HG03571 (cell line): ENCODE measurements around the gene CRCP.
A peak's percentile ranks its signal among the peaks of the same experiment; 100 is the strongest.
"Not testable (repeated sequence)": the region's sequence is repeated elsewhere in the genome, so short reads cannot be mapped to it uniquely, and the experiment has no call there.

Source experiments
- ATAC-seq: cut with Tn5 transposase; IDR thresholded peaks from one replicate; pipeline ENCODE4 v1.9.1; 2021; ENCODE audit not compliant: unreplicated experiment

The CRCP gene

DNA sequence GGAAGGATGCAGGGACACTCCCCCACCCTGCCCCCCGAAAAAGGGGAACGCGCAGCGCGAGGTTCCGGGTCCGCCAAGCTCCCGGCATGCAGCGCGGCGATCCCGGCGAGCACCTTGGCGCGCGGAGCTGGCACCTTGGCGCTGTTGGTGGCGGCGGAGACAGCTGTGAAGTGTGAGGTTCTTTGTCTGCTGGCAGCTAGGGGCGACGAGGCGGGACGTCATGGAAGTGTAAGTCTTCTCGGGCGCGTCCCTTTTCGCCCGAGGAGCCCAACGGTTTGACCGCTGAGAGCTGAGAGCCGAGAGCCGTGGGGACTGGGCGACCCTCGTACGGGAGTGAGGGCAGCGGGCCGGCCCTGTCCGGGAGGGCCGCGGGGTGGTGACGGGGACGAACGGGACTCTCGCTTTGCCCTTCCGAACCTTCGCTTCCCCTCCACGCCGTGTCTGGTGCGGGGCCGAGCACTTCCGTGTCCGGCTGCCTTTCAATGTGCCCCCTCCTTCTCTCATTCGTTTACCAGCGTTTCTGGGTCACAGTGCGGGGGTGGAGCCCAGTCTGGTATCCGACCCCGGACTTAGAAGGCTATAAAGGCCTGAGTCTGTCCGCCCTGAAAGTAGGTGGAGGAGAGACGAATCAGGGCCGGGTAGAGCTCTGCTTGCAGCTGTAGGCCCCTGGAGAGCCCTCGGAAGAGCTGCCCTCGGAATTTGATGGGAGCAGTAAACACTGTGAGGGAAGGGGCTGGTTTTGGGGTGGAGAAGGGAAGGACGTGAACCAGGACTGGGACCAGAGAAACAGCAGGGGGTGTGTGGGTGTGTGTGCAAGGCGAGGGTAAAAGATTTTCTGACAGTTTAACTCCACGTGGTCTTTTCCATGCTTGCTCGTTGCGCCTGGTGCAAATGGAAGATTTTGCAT is at the start of gene CRCP:
CRCP (plus strand) TSS at position 105 of the 907 bp plus-strand sequence; CDS start at position 221, 116 bp downstream.
- ATAC-seq = peak; percentile 89

DNA sequence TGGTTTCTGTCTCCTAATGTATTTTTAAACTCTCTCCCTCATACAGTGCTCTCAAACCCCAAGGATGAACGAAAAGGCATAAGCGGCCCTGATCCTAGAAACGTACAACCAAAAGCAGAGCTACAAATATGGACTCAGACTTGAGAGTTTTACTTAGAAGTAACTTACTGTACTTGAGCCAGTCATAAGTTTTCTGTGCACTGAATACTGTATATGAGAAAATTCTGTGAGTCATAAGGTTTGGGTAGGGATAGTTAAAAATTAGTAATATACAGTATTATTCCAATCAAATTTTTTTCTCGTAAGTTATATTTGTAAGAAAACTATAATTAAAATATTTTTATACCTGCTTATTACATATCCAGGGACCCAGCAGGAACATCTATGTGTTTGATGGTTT is 44.9 kb upstream of the CRCP start:
- no peak for ATAC-seq

DNA sequence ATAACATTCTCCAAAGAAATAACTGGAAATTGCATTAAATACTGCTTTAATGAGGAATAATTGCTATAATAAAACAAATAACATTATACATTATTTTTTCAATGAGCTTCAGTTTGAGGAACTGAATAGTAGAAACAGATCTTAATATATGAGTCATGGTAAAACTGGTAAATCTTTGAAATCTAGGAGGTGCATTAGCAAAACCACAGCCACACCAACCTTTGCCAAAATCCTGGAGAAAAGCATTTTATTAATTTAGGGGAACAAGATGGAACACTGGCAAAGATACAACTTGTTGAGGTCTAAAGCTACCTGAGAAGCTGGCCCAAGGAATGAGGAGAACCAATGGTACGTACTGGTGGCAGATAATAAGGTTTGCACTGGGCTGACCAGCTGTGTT is 44.4 kb upstream of the CRCP start:
- no peak for ATAC-seq

- not testable (repeated sequence) for ATAC-seq
Measured at GRCh38 chr7:66072208-66072607, 42.4 kb upstream of the CRCP start.

DNA sequence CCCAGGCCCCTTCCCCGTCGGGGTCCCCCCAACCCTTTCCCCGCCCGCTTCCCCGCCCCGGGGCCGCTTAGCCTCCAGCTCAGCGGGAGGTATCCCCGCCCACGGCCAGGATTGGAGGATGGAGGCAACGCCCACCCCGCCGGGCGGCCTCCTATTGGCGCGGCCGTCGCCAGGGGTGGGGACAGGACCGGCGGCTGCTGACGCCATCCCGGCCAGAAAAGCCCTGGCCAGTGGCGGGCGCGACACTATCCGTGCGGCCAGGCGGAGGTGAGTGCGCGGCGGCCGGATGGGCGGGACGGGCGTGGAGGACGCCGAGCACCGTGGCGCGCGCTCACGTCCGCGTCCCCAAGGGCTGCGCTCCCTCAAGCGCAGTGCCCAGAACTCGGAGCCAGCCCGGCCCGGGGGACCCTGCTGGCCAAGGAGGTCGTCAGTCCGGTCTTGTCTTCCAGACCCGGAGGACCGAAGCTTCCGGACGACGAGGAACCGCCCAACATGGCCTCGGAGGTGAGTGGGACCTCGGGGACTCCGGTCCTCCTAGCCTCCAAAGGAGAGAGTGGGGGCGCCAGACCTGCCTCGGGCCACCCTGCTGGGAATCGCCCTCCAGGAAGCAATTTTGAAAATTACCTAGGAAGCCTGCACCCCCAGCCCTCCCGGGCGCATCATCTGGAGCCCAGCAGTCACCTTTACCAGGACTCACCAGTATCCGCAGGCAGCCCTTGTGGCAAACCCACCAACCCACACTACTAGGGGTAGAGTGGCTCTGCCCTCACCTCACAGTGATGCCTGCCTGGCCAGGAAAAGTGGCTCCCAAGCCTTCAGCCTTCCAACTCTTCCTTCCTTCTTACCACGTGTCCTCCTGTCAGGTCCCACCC is 38.8 kb upstream of the CRCP start, which contains the start of gene ASL:
ASL (plus strand) TSS at position 230 of the 872 bp plus-strand sequence; CDS start at position 493, 263 bp downstream.
- ATAC-seq = peak; percentile 99

GRCh38 chr7:66076462-66077329 is 38.0 kb upstream of the CRCP start:
- ATAC-seq = no peak

GRCh38 chr7:66078067-66078466 is 36.6 kb upstream of the CRCP start:
- ATAC-seq = no peak

DNA sequence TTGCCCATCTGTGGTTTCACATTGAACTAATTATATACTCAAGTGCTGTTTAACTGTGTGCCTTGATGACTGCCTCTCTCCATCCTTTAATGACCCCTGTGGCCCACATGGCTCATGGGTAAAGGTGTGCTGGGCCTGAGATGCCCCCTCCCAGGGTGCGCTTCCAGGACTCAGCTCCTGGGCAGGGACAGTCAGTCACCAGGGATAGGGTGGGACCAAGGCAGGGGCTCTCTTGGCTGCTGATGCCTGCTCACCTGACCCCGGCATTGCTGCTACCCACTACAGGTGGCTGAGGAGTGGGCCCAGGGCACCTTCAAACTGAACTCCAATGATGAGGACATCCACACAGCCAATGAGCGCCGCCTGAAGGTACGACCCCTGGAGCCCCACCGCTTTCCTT is 32.6 kb upstream of the CRCP start:
- ATAC-seq = no peak

DNA sequence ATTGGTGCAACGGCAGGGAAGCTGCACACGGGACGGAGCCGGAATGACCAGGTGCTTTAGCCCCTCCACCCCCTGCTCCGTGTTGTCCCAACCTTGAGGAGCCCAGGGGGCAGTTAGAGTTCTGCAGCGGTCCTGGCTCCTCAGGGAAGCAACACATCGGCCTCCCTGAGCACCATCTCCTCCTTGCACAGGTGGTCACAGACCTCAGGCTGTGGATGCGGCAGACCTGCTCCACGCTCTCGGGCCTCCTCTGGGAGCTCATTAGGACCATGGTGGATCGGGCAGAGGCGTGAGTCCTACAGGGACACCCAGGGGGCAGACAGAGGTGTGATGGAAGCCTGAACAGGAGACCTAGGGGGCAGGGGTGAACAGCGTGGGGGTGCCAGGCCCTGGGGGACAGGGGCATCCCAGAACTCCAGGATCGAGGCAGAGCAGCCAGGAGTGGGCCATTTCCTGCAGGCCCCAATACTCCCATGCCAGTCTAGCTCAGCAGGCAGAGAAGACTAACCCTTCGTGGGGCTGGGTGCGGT is 31.7 kb upstream of the CRCP start:
- ATAC-seq = no peak

DNA sequence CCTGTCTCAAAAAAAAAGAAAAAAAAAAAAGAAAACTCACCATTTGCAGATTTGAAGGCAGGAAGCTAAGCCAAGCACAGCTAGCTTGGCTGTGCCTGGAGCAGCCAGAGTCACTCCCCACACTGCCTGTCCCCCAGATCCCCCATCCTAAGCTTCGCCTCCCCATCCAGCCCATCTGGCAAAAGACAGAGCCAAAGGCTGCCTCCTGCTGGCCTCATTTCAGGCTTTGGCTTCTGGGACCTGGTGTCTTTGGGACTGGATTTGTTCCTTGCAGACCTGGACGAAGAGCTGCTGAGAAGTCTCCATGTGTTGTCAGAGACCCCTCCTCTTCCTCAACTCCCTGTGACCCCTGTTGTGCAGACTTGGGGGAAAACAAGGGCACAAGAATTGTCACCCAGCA is 31.0 kb upstream of the CRCP start:
- no peak for ATAC-seq

DNA sequence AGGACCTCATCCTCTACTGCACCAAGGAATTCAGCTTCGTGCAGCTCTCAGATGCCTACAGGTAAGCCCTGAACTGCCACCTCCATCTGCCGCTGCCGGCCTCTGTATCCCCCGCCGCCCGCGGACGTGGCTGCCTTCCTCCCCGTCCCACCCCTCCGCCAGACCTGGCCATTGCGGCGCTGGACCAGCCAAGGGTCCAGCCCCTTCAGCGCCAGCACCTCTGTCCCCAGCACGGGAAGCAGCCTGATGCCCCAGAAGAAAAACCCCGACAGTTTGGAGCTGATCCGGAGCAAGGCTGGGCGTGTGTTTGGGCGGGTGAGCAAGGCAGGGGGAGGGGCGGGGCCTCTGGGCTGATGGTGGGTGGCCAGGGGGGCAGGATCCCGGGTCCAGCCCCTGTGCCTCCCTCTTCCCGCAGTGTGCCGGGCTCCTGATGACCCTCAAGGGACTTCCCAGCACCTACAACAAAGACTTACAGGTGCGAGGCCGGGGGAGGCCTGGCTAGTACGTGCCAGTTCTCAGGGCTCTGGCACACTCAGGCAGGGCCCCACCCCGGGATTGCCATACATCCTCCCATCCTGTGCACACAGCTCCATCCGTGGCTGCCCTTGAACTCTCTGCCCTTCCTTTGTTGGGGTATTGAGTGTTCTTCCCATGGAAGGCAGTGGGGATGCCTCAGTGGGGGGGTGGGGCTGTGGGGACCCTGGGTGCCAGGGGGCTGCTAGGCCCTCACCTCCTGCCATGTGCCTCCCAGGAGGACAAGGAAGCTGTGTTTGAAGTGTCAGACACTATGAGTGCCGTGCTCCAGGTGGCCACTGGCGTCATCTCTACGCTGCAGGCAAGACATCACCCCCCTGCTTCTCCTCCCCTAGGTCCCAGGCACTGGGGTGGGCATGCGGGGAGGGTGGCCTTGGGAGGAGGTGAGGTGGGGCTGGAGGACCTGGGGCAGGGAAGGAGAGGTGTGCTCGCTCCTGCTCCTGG is 25.5 kb upstream of the CRCP start:
- ATAC-seq = no peak

DNA sequence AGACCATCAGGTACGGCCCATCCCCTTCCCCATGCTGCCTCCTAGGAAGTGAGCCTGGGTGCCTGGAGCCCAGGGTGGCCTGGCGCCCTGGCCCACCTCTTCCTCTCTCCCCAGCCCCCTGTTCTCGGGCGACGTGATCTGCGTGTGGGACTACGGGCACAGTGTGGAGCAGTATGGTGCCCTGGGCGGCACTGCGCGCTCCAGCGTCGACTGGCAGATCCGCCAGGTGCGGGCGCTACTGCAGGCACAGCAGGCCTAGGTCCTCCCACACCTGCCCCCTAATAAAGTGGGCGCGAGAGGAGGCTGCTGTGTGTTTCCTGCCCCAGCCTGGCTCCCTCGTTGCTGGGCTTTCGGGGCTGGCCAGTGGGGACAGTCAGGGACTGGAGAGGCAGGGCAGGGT is 22.0 kb upstream of the CRCP start:
- no peak for ATAC-seq

GRCh38 chr7:66095010-66095409 is 19.6 kb upstream of the CRCP start:
- ATAC-seq = no peak

DNA sequence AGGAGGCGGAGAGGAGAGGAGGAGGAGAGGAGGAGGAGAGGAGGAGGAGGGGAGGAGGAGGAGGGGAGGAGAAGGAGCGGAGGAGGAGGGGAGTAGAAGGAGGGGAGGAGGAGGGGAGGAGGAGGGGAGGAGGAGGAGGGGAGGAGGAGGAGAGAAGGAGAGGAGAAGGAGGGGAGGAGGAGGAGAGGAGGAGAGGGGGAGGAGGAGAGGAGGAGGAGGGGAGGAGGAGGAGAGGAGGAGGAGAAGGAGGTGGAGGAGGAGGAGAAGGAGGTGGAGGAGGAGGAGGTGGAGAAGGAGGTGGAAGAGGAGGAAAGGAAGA is 15.5 kb upstream of the CRCP start:
- no peak for ATAC-seq

DNA sequence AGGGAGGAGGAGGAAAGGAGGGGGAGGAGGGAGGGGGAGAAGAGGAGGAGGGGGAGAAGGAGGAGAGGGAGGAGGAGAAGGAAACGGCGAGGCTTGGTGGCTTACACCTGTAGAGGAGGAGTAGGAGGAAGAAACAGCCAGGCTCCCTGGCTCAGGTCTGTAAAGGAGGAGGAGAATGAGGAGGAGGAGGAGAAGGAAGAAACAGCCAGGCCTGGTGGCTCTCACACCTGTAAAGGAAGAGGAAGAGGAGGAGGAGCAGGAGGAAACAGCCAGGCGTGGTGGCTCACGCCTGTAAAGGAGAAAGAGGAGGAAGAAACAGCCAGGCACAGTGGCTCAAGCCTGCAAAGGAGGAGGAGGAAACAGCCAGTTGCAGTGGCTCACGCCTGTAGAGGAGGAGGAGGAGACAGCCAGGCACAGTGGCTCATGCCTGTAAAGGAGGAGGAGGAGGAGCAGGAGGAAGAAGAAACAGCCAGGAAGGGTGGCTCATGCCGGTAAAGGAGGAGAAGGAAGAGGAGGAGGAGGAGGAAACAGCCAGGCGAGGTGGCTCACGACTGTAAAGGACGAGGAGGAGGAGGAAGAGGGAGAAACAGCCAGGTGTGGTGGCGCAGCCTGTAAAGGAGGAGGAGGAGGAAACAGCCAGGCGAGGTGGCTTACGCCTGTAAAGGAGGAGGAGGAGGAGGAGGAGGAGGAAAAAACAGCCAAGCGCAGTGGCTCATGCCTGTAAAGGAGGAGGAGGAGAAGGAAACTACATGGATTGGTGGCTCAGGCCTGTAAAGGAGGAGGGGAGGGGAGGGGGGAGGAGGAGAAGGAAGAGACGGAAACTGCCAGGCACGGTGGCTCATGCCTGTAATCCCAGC is 14.9 kb upstream of the CRCP start:
- peak; percentile 63 for ATAC-seq

DNA sequence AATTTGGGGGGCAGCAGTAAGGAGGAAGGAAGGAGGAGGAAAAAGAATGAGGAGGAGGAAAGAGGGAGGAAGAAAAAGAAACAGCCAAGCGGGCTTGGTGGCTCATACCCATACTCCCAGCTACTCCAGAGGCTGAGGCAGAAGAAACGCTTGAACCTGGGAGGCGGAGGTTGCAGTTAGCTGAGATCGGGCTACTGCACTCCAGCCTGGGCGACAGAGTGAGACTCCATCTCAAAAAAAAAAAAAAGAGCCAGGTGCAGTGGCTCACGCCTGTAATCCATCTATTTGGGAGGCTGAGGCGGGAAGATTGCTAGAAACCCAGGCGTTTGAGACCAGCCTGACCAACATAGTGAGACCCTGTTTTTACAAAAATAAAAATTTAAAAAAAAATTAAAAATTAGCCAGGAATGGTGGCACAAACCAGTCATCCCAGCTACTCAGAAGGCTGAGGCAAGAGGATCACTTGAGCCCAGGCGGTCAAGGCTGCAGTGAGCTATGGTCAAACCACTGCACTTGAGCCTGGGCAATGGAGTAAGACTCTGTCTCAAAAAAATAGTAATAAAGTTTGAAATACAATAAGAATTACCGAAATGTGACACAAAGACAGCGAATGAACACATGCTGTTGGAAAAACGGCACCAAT is 14.1 kb upstream of the CRCP start:
- no peak for ATAC-seq

DNA sequence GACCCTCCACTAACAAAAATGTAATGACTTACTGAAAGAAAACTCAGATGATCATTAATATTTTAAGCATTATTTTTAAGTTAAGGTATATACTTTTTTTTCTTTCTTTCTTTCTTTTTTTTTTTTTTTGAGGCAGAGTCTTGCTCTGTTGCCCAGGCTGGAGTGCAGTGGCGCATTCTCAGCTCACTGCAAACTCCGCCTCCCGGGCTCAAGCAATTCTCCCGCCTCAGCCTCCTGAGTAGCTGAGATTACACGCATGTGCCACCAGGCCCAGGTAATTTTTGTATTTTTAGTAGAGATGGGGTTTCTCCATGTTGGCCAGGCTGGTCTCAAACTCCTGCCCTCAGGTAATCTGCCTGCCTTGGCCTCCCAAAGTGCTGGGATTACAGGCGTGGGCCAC is 12.5 kb upstream of the CRCP start:
- not testable (repeated sequence) for ATAC-seq

DNA sequence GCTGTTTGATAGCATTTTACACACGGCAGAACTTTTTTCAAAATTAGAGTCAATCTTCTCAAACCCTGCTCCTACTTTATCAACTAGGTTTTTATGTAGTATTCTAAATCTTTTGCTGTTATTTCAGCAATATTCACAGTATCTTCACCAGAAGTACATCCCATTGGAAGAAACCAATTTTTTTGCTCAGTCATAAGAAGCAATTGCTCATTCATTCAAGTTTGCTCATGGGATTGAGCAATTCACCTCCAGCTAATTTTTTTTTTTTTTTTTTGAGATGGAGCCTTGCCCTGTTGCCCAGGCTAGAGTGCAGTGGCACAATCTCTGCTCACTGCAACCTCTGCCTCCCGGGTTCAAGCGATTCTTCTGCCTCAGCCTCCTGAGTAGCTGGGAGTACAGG is 10.7 kb upstream of the CRCP start:
- ATAC-seq = not testable (repeated sequence)
